A549 (cell line): ENCODE data around the gene LGR4. TPM values are rescaled to one million over a fixed set of nuclear protein-coding genes. Genes with fewer than 3 reads are reported as not detected.

ENCODE experiments used
- CBX8 ChIP-seq: fragments of 200-600 bp; sonication (generic); IDR thresholded peaks from 2 replicates; pipeline ENCODE4 v1.6.1; 2016
- CHD2 ChIP-seq: fragments of 150-350 bp; IDR thresholded peaks from 2 replicates; pipeline ENCODE4 v1.6.1; 2014; ENCODE audit warnings: low read length; ENCODE audit not compliant: partially characterized antibody
- CHD4 ChIP-seq: fragments of 200-600 bp; sonication (generic); IDR thresholded peaks from 2 replicates; pipeline ENCODE4 v1.6.1; 2016; ENCODE audit warnings: antibody characterized with exemption, mild to moderate bottlenecking, borderline replicate concordance
- EHF ChIP-seq: fragments of 250-450 bp; sonication (Bioruptor Pico); IDR thresholded peaks from 2 replicates; pipeline ENCODE4 v1.5.0; 2020; ENCODE audit warnings: mild to moderate bottlenecking
- EP300 ChIP-seq, 2 experiments: fragments of >200 bp; sonication (Bioruptor Twin); formaldehyde crosslinking; IDR thresholded peaks; 2 replicates in 1 of 2; 3 replicates in 1 of 2; pipeline ENCODE4 v1.6.1; 2016 to 2017
- ESRRA ChIP-seq: fragments of 150-350 bp; IDR thresholded peaks from 2 replicates; pipeline ENCODE4 v1.6.1; 2014; ENCODE audit warnings: mild to moderate bottlenecking, low read length, borderline replicate concordance
- FOSL2 ChIP-seq, 2 experiments: fragments of 450-650 bp in 1 of 2; fragments of >200 bp in 1 of 2; sonication (Bioruptor Twin) in 1 of 2; formaldehyde crosslinking; IDR thresholded peaks; 2 replicates each; pipeline versions ENCODE4 v1.5.0 to v1.6.1; 2016 to 2020; ENCODE audit warnings: mild to moderate bottlenecking in 1 of 2, moderate library complexity in 1 of 2
- FOXS1 ChIP-seq: fragments of 250-450 bp; sonication (Bioruptor Pico); IDR thresholded peaks from 2 replicates; pipeline ENCODE4 v1.5.0; 2020; ENCODE audit warnings: mild to moderate bottlenecking, moderate library complexity
- GATA3 ChIP-seq: IDR thresholded peaks from 2 replicates; pipeline ENCODE4 v1.6.1; 2012; ENCODE audit warnings: borderline replicate concordance
- HEYL ChIP-seq: fragments of 250-450 bp; sonication (Bioruptor Pico); IDR thresholded peaks from 2 replicates; pipeline ENCODE4 v1.8.0; 2021; ENCODE audit warnings: mild to moderate bottlenecking, moderate library complexity
- HOXA7 ChIP-seq: fragments of 250-450 bp; sonication (Bioruptor Pico); IDR thresholded peaks from 2 replicates; pipeline ENCODE4 v1.5.0; 2020; ENCODE audit warnings: mild to moderate bottlenecking, moderate library complexity
- JUN ChIP-seq, 2 experiments: fragments of >200 bp; sonication (Bioruptor Twin); formaldehyde crosslinking; IDR thresholded peaks; 2 replicates in 1 of 2; 3 replicates in 1 of 2; pipeline ENCODE4 v1.6.1; 2016 to 2017
- JUNB ChIP-seq: fragments of >200 bp; sonication (Bioruptor Twin); formaldehyde crosslinking; IDR thresholded peaks from 2 replicates; pipeline ENCODE4 v1.6.1; 2016
- KDM5A ChIP-seq: fragments of 200-600 bp; sonication (generic); IDR thresholded peaks from 2 replicates; pipeline ENCODE4 v1.6.1; 2016; ENCODE audit warnings: antibody characterized with exemption, mild to moderate bottlenecking
- MAFK ChIP-seq: fragments of 450-650 bp; IDR thresholded peaks from 2 replicates; pipeline ENCODE4 v1.6.1; 2014; ENCODE audit not compliant: partially characterized antibody
- MAZ ChIP-seq: fragments of 150-350 bp; IDR thresholded peaks from 2 replicates; pipeline ENCODE4 v1.6.1; 2014; ENCODE audit warnings: antibody characterized with exemption, low read depth, low read length, borderline replicate concordance
- NR3C1 ChIP-seq: fragments of >200 bp; sonication (Bioruptor Twin); formaldehyde crosslinking; IDR thresholded peaks from 3 replicates; pipeline ENCODE4 v1.6.1; 2017
- PHF8 ChIP-seq: fragments of 200-600 bp; sonication (generic); IDR thresholded peaks from 2 replicates; pipeline ENCODE4 v1.6.1; 2016; ENCODE audit warnings: low read depth, mild to moderate bottlenecking, antibody characterized with exemption, moderate library complexity, borderline replicate concordance
- POLR2A ChIP-seq: IDR thresholded peaks from 2 replicates; pipeline ENCODE4 v1.6.1; 2012; ENCODE audit warnings: mild to moderate bottlenecking, low read length
- POLR2AphosphoS2 ChIP-seq: conservative IDR thresholded peaks from 2 replicates; pipeline ENCODE4 v1.6.1; 2012; ENCODE audit warnings: low read length, improper control_type of control experiment, inconsistent platforms
- RAD21 ChIP-seq, 2 experiments: fragments of >200 bp in 1 of 2; sonication (Bioruptor Twin) in 1 of 2; formaldehyde crosslinking in 1 of 2; IDR thresholded peaks in 1 of 2; conservative IDR thresholded peaks in 1 of 2; 2 replicates in 1 of 2; 3 replicates in 1 of 2; pipeline ENCODE4 v1.6.1; 2012 to 2018; ENCODE audit warnings: inconsistent platforms in 1 of 2
- RCOR1 ChIP-seq: fragments of 150-350 bp; IDR thresholded peaks from 2 replicates; pipeline ENCODE4 v1.6.1; 2014; ENCODE audit warnings: antibody characterized with exemption, low read length, low read depth
- SMC3 ChIP-seq: fragments of >200 bp; sonication (Bioruptor Twin); formaldehyde crosslinking; IDR thresholded peaks from 3 replicates; pipeline ENCODE4 v1.6.1; 2018; ENCODE audit warnings: inconsistent platforms
- ZC3H11A ChIP-seq: fragments of 450-650 bp; IDR thresholded peaks from 2 replicates; pipeline ENCODE4 v1.6.1; 2014; ENCODE audit warnings: antibody characterized with exemption, mild to moderate bottlenecking
- ZFP36 ChIP-seq: fragments of 450-650 bp; IDR thresholded peaks from 2 replicates; pipeline ENCODE4 v1.6.1; 2014; ENCODE audit warnings: borderline replicate concordance; ENCODE audit not compliant: partially characterized antibody
- ZNF302 ChIP-seq: fragments of 250-450 bp; sonication (Bioruptor Pico); IDR thresholded peaks from 2 replicates; pipeline ENCODE4 v1.9.0; 2021; ENCODE audit warnings: inconsistent platforms, mild to moderate bottlenecking, moderate library complexity
- polyA plus RNA-seq, 4 experiments: library from polyadenylated mRNA; depleted of rRNA in 3 of 4; stranded (reverse); fragments of >200 nt; fragmentation: RNase III in 1 of 4; extraction: RNeasy Plus Mini Kit Qiagen cat#74134 plus additional on column Dnase treatment in 1 of 4; gene quantifications; 2 replicates in 3 of 4; 3 replicates in 1 of 4; pipeline ENCODE4 v1.2.3, GENCODE V29; 2011 to 2017
- TF ChIP-seq, protein P1 (sequence below): fragments of >200 bp; sonication (Bioruptor Twin); formaldehyde crosslinking; IDR thresholded peaks from 2 replicates; pipeline ENCODE4 v1.6.1; 2016
- TF ChIP-seq, protein P2 (sequence below): fragments of >200 bp; sonication (Bioruptor Twin); formaldehyde crosslinking; IDR thresholded peaks from 3 replicates; pipeline ENCODE4 v1.5.1; 2016
- TF ChIP-seq, protein P3 (sequence below): fragments of 150-350 bp; IDR thresholded peaks from 2 replicates; pipeline ENCODE4 v1.6.1; 2014; ENCODE audit warnings: low read depth, mild to moderate bottlenecking, low read length
- TF ChIP-seq, protein P4 (sequence below): fragments of >200 bp; sonication (Bioruptor Twin); formaldehyde crosslinking; IDR thresholded peaks from 3 replicates; pipeline ENCODE4 v1.6.1; 2016
- TF ChIP-seq, protein P5 (sequence below): fragments of 250-450 bp; sonication (Bioruptor Pico); IDR thresholded peaks from 2 replicates; pipeline ENCODE4 v1.5.0; 2020; ENCODE audit warnings: low read depth, mild to moderate bottlenecking, moderate library complexity
- TF ChIP-seq, protein P6 (sequence below): IDR thresholded peaks from 2 replicates; pipeline ENCODE4 v1.6.1; 2012
- TF ChIP-seq, protein P7 (sequence below): fragments of 200-600 bp; sonication (generic); IDR thresholded peaks from 2 replicates; pipeline ENCODE4 v1.6.1; 2016; ENCODE audit warnings: antibody characterized with exemption, mild to moderate bottlenecking, moderate library complexity

Gene LGR4
- polyA plus RNA-seq, 2 of the 4 experiments (the other 2 are of a cell fraction) = 41.2 to 130 TPM

DNA sequence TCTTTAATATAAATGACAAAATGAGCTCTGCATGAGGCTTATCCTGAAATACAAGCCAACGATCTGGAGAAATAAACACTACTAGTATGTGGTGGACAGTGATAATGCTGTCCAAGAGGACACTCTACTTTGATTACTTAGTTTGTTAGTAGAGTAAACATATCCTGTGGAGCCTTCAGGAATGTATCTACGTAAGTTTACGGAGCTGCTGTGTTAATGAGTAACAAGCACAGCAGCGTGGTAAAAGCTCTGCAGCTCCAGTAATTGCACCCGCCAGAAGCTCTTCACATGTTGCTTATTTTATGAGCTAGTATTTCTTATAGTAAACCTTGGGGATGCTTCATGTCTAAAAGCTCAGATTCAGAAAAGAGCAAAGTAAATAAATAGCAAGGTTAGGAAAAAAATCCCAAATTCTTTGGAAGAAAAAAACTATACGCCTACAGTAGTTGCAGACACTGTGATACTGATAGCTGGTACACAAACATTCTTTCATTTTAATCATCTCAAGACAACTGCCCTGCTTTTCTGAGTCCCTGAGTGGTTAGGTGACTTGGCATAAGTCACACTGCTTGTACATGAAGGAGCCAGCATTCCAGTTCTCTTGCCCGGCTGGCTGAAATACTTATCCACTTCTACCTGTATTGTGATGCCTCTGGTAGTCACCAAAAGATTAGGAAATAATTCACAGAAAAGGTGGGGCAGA is 76.9 kb downstream of the LGR4 start (continued):
- no peak for TF ChIP-seq ESRRA
- peak; percentile 37; the same call in 1 of the 3 replicates for TF ChIP-seq SMC3
- TF ChIP-seq NR3C1 = no peak
- peak; percentile 35; the same call in 1 of the 2 replicates for TF ChIP-seq FOSL2 (IDR thresholded peaks at IDR 0.05)
- peak; percentile 43 for TF ChIP-seq FOSL2 (CRISPR knock-in tag; IDR thresholded peaks at IDR 0.05)
- no peak for TF ChIP-seq CBX8
- TF ChIP-seq, protein P1, sequence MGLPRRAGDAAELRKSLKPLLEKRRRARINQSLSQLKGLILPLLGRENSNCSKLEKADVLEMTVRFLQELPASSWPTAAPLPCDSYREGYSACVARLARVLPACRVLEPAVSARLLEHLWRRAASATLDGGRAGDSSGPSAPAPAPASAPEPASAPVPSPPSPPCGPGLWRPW = no peak
- TF ChIP-seq KDM5A = no peak
- TF ChIP-seq, protein P2, sequence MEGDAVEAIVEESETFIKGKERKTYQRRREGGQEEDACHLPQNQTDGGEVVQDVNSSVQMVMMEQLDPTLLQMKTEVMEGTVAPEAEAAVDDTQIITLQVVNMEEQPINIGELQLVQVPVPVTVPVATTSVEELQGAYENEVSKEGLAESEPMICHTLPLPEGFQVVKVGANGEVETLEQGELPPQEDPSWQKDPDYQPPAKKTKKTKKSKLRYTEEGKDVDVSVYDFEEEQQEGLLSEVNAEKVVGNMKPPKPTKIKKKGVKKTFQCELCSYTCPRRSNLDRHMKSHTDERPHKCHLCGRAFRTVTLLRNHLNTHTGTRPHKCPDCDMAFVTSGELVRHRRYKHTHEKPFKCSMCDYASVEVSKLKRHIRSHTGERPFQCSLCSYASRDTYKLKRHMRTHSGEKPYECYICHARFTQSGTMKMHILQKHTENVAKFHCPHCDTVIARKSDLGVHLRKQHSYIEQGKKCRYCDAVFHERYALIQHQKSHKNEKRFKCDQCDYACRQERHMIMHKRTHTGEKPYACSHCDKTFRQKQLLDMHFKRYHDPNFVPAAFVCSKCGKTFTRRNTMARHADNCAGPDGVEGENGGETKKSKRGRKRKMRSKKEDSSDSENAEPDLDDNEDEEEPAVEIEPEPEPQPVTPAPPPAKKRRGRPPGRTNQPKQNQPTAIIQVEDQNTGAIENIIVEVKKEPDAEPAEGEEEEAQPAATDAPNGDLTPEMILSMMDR = no peak
- TF ChIP-seq, protein P3, sequence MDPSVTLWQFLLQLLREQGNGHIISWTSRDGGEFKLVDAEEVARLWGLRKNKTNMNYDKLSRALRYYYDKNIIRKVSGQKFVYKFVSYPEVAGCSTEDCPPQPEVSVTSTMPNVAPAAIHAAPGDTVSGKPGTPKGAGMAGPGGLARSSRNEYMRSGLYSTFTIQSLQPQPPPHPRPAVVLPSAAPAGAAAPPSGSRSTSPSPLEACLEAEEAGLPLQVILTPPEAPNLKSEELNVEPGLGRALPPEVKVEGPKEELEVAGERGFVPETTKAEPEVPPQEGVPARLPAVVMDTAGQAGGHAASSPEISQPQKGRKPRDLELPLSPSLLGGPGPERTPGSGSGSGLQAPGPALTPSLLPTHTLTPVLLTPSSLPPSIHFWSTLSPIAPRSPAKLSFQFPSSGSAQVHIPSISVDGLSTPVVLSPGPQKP = no peak
- TF ChIP-seq HEYL (CRISPR knock-in tag) = no peak
- peak; percentile 94 for TF ChIP-seq EP300 (IDR thresholded peaks at IDR 0.05)
- TF ChIP-seq JUN (IDR thresholded peaks at IDR 0.05) = peak; percentile 81 to 98; a peak in 4 of 5 replicates
- no peak for TF ChIP-seq CHD2
- TF ChIP-seq, protein P4, sequence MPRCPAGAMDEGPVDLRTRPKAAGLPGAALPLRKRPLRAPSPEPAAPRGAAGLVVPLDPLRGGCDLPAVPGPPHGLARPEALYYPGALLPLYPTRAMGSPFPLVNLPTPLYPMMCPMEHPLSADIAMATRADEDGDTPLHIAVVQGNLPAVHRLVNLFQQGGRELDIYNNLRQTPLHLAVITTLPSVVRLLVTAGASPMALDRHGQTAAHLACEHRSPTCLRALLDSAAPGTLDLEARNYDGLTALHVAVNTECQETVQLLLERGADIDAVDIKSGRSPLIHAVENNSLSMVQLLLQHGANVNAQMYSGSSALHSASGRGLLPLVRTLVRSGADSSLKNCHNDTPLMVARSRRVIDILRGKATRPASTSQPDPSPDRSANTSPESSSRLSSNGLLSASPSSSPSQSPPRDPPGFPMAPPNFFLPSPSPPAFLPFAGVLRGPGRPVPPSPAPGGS = peak; percentile 92; the same call in 2 of the 3 replicates
- no peak for TF ChIP-seq RCOR1
- no peak for TF ChIP-seq PHF8
- no peak for TF ChIP-seq ZNF302 (CRISPR knock-in tag)
- no peak for TF ChIP-seq ZFP36
- TF ChIP-seq, protein P5, sequence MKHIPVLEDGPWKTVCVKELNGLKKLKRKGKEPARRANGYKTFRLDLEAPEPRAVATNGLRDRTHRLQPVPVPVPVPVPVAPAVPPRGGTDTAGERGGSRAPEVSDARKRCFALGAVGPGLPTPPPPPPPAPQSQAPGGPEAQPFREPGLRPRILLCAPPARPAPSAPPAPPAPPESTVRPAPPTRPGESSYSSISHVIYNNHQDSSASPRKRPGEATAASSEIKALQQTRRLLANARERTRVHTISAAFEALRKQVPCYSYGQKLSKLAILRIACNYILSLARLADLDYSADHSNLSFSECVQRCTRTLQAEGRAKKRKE (CRISPR knock-in tag) = no peak
- peak; percentile 19 to 56; a peak in 3 of 5 replicates for TF ChIP-seq RAD21 (conservative IDR thresholded peaks at IDR 0.05 in 1 of 2, IDR thresholded peaks at IDR 0.05 in 1 of 2)
- no peak for TF ChIP-seq MAZ
- TF ChIP-seq FOXS1 = peak; percentile 57; the same call in 1 of the 2 replicates
- TF ChIP-seq, protein P6, sequence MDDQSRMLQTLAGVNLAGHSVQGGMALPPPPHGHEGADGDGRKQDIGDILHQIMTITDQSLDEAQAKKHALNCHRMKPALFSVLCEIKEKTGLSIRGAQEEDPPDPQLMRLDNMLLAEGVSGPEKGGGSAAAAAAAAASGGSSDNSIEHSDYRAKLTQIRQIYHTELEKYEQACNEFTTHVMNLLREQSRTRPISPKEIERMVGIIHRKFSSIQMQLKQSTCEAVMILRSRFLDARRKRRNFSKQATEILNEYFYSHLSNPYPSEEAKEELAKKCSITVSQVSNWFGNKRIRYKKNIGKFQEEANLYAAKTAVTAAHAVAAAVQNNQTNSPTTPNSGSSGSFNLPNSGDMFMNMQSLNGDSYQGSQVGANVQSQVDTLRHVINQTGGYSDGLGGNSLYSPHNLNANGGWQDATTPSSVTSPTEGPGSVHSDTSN = peak; percentile 83
- TF ChIP-seq POLR2A = no peak
- peak; percentile 71; the same call in 1 of the 2 replicates for TF ChIP-seq JUNB
- no peak for TF ChIP-seq CHD4
- no peak for TF ChIP-seq ZC3H11A
- TF ChIP-seq GATA3 = peak; percentile 98
- TF ChIP-seq MAFK = peak; percentile 61
- TF ChIP-seq EHF (CRISPR knock-in tag) = no peak
- TF ChIP-seq POLR2AphosphoS2 = no peak
- TF ChIP-seq, protein P7, sequence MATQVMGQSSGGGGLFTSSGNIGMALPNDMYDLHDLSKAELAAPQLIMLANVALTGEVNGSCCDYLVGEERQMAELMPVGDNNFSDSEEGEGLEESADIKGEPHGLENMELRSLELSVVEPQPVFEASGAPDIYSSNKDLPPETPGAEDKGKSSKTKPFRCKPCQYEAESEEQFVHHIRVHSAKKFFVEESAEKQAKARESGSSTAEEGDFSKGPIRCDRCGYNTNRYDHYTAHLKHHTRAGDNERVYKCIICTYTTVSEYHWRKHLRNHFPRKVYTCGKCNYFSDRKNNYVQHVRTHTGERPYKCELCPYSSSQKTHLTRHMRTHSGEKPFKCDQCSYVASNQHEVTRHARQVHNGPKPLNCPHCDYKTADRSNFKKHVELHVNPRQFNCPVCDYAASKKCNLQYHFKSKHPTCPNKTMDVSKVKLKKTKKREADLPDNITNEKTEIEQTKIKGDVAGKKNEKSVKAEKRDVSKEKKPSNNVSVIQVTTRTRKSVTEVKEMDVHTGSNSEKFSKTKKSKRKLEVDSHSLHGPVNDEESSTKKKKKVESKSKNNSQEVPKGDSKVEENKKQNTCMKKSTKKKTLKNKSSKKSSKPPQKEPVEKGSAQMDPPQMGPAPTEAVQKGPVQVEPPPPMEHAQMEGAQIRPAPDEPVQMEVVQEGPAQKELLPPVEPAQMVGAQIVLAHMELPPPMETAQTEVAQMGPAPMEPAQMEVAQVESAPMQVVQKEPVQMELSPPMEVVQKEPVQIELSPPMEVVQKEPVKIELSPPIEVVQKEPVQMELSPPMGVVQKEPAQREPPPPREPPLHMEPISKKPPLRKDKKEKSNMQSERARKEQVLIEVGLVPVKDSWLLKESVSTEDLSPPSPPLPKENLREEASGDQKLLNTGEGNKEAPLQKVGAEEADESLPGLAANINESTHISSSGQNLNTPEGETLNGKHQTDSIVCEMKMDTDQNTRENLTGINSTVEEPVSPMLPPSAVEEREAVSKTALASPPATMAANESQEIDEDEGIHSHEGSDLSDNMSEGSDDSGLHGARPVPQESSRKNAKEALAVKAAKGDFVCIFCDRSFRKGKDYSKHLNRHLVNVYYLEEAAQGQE = no peak
- TF ChIP-seq HOXA7 (CRISPR knock-in tag) = 0 out of 2 replicates have a peak, but pooled peaks have one; percentile 25
- TF ChIP-seq, all 56 proteins: peak for 16
